ENCODE data around the gene LRTM2.

DNA sequence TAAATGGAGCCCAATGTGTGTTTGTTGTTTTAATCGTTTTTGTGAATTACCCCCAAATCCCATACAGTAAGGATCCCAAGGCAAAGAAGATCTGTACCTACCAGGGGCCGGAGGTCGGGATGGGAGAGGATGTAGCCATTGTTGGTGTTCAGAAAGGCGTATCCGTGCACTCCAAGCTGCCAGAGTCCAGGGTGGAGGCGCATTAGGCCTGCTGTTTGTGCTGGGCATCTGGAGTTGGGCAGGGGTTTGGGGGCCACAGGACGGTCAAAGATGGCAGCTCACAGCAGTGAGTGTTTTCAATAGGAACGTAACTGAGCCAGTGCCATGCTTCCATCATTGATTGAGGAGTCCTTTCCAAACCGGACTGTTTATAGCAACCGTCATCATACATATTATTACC, 57.8 kb downstream of the LRTM2 start:
- TF ChIP-seq, protein P1, sequence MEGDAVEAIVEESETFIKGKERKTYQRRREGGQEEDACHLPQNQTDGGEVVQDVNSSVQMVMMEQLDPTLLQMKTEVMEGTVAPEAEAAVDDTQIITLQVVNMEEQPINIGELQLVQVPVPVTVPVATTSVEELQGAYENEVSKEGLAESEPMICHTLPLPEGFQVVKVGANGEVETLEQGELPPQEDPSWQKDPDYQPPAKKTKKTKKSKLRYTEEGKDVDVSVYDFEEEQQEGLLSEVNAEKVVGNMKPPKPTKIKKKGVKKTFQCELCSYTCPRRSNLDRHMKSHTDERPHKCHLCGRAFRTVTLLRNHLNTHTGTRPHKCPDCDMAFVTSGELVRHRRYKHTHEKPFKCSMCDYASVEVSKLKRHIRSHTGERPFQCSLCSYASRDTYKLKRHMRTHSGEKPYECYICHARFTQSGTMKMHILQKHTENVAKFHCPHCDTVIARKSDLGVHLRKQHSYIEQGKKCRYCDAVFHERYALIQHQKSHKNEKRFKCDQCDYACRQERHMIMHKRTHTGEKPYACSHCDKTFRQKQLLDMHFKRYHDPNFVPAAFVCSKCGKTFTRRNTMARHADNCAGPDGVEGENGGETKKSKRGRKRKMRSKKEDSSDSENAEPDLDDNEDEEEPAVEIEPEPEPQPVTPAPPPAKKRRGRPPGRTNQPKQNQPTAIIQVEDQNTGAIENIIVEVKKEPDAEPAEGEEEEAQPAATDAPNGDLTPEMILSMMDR (IDR thresholded peaks at IDR 0.05), result no peak
- TF ChIP-seq EP300 (IDR thresholded peaks at IDR 0.05; ENCODE audit: low read depth), result no peak
- no peak for TF ChIP-seq POLR2A (IDR thresholded peaks at IDR 0.05)
- TF ChIP-seq POLR2AphosphoS5 (IDR thresholded peaks at IDR 0.05), result no peak

Data from transverse colon (tissue), 4 donors.